GM21447 (cell line): ENCODE results near the gene OR2AK2.

Source experiments
- ATAC-seq: cut with Tn5 transposase; IDR thresholded peaks from one replicate; pipeline ENCODE4 v1.9.1; 2021; ENCODE audit not compliant: unreplicated experiment

Gene OR2AK2

GRCh38 chr1:247964933-247965332 lies at the start of gene OR2AK2:
OR2AK2 (plus strand) TSS chr1:247965233; CDS start chr1:247965377, 144 bp downstream.
- ATAC-seq, result no peak

DNA sequence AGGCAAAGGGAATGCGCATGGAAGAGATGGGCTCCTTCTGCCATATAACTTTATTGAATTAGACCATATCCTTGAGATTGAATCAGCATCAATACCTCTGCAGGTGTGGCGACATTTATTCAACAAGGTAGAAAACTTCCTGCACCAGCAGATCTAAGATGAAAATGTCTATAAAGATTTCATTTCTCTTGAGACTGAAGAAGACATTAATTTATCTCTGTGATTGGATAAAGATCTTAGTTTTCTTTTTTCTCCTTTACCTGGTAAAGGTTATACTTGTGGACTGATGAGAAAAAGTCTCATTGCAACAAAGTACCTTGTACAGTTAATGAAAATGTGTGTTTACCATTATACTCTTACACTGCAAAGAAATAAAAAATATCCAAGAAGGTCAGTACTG lies 45.1 kb upstream of the OR2AK2 start, which contains the start of gene OR2T8:
TSS of gene OR2T8 (plus strand) at position 301 of the 400 bp plus-strand sequence. CDS start 766 bp downstream, outside the sequence.
- ATAC-seq, result no peak

DNA sequence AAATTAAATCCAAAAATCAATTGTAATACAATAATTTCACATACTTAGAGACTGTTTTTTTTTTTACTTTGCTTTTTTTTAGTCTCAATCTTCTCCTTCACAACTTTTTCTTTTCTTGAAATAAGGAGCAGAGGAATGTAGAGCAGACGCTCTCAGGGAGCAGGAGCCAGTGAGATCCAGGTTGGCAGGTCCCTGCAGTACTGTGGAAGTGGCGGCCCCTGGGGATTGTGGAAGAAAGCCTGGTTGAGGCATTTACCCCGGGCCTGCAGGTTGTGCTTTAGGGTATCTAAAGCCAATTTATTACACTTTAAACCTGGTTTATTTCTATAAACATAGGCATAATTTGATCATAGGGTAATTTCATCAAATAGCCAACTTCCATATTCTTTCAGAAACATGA lies 41.1 kb upstream of the OR2AK2 start:
- ATAC-seq, result no peak

DNA sequence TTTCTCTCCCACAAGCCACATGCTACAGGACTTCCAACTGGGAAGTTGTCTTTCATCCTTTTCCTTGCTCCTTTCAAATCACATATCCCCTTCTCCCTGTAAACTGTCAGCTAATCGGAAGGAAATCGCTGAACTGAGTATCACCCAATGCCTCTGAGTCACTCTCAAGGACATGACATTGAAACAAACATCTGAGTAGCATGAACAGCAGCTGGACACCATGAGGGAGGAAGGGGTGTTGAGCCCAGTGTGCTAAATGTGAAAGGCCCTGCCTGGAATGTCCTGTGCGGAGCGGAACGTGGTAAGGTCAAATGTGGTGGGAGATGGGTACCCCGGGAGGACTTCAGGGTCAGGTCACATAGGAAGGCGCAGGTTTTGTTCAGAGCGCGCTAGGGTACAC lies 40.2 kb upstream of the OR2AK2 start, which contains the start of gene OR2AJ1:
TSS of gene OR2AJ1 (plus strand) at position 22 of the 400 bp plus-strand sequence. CDS start 8,880 bp downstream, outside the sequence.
- ATAC-seq, result no peak

DNA sequence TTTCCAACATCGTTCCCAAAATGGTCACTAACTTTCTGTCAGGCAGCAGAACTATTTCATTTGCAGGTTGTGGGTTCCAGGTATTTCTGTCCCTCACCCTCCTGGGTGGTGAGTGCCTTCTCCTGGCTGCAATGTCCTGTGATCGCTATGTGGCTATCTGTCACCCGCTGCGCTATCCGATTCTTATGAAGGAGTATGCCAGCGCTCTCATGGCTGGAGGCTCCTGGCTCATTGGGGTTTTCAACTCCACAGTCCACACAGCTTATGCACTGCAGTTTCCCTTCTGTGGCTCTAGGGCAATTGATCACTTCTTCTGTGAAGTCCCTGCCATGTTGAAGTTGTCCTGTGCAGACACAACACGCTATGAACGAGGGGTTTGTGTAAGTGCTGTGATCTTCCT lies 31.0 kb upstream of the OR2AK2 start:
- no peak for ATAC-seq

DNA sequence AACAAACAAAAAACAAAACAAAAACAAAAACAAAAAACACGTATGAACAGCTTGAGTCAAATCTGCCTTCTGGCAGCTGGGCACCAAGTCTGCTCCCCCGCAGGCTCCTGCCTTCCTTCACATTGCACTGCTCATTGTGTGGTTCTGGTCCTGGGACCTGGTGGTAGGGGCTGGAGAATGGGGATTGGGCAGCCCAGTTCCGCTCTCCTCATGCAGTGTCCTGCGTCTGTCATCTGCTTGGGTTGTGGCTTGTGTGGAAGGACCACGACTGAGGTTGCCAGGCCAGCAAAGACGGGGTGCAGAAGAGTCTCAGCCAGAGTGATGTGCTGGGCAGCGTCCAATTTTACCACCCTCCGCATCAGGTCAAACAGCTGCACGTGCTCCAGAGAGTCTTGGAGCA lies 29.3 kb upstream of the OR2AK2 start:
- no peak for ATAC-seq

GRCh38 chr1:247936415-247936814 lies 28.6 kb upstream of the OR2AK2 start:
- ATAC-seq, result no peak

- ATAC-seq, result peak; percentile 99
Measured at GRCh38 chr1:247936965-247937734, 27.9 kb upstream of the OR2AK2 start.

GRCh38 chr1:247942624-247943023 lies 22.4 kb upstream of the OR2AK2 start:
- no peak for ATAC-seq

DNA sequence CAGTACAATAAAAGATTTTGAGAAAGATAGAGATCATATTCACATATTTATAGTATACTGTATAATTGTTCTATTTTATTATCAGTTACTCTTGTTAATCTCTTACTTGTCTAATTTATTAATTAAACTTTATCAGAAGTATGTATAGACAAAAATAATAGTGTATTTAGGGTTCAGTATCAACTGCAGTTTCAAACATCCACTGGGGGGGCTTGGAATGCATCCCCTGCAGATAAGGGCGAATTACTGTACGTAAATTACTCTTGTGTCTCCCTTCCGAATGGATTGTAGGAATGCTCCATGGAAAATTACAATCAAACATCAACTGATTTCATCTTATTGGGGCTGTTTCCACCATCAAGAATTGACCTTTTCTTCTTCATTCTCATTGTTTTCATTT lies 16.5 kb upstream of the OR2AK2 start, which contains the start of gene OR2L8:
TSS of gene OR2L8 (plus strand) at position 301 of the 400 bp plus-strand sequence. CDS start at position 301, 0 bp downstream.
- no peak for ATAC-seq

- no peak for ATAC-seq
Measured at GRCh38 chr1:247953408-247953807, 11.6 kb upstream of the OR2AK2 start.

DNA sequence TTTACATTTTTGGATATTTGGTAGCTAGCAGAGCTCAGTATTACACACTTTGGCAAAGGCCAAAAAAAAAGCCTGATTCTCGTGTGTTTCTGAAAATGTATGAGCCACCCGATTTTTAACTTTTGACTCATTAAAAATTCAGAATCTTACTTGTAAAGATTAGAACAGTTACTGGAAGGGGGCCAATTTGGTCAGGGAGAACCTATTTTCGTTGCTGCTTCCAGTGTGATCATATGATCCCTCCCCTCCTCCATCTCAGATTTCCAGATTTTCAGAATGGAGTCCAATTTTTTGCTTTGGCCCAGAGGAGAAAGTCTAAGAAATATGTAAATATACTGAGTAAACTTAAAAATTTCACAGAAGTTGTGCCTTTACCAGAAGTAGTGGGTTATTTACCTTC lies 3.2 kb upstream of the OR2AK2 start:
- no peak for ATAC-seq

DNA sequence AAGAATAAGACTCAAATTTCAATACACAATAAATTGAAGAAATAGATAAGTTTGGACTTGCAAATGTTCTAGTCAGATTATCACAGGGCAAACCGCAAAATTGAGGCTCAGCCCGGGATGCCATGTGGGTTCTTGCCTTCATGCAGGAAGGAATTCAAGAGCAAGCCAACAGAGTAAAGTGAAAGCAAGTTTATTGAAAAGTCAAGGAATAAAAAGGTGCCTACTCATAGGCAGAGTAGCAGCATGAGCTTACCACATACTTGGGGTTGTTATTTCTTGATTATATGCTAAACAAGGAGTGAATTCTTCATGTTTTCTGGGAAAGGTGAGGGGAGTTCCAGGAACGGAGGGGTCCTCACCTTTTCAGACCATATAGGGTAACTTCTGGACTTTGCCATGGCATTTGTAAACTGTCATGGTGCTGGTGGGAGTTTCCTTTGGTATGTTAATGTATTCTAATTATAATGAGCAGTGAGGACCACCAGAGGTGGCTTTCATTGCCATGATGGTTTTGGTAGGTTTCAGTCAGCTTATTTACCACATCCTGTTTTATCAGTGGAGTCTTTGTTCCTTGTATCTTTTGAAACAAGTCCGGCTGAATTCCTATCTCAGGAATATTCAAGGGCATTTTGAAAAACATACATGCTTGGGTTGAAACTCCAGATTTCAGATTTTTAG lies 2.0 kb upstream of the OR2AK2 start:
- no peak for ATAC-seq

GRCh38 chr1:247966532-247967204 lies 1.6 kb downstream of the OR2AK2 start:
- peak; percentile 75 for ATAC-seq

GRCh38 chr1:247992986-247993385 lies 28.0 kb downstream of the OR2AK2 start:
- ATAC-seq, result no peak

DNA sequence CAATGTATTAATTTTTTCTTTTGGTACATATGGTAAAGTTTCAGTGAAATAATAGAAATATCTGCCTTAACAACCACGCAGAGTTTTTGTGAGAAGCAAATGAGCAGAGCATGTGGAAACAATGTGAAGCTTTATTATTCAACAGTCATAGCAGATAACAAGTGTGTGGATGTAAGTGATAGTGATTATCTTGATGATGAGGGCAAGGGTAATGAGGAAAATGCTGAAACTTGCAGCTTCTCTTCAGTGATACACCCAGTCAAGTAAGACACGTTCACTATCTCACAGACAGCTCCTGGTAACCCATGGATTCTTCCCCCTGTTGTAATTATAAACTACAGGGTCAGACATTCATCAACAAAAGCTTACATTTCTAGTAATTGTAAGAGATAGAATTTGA lies 33.8 kb downstream of the OR2AK2 start:
- ATAC-seq, result no peak

- ATAC-seq, result no peak
Measured at GRCh38 chr1:248000169-248000568, 35.1 kb downstream of the OR2AK2 start.

DNA sequence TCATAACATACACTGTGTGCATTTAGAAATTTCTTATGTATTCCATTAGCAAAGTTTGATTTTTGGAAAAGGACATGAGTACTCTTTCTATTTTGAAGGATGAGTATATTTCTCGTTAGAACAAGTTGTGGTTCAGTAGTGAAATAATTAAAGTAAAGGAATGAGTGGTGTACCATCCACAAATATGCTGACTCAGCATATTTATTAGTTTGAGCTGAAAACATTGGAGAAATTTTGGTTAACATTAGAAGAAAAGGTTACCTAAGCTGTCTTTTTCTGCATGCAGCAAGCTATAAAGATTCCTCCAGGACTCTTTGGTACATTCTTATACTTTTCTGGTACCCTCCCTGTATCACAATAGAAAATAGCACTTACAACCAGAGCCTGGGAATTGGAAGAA lies 42.7 kb downstream of the OR2AK2 start:
- no peak for ATAC-seq

- ATAC-seq, result no peak
Measured at GRCh38 chr1:248009681-248010080, 44.6 kb downstream of the OR2AK2 start.

GRCh38 chr1:248013229-248013710 lies 48.2 kb downstream of the OR2AK2 start, which contains the start of gene OR2L5:
OR2L5 (plus strand) TSS chr1:248013660; CDS start chr1:248021948, 8,288 bp downstream.
- ATAC-seq, result no peak

DNA sequence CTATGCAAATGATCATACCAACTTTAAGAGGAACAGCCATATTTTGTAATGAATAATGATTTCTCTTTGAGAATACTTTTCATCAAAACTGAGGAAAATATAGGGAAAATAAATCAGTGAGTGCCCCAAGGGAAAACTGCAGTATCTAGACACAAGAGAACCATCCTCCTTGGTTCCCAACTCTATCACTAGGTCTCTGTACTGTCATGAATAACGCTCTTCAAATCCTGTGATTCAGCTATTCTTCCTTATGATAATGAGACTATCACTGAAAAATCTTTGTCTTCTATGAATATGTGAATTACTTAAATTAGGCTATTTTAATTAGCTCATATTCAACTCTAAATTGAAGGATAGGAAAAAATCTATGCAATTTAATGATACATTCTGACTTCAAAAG lies 50.8 kb downstream of the OR2AK2 start:
- no peak for ATAC-seq
